Stomach (tissue), 9 donors: ENCODE measurements around the gene CYTIP. TPM values are rescaled to one million over a fixed set of nuclear protein-coding genes. Genes with fewer than 3 reads are reported as not detected.

Source experiments
- DNase-seq, 2 donors: peaks; one replicate each; pipeline versions ENCODE4 v3.0.0 to v3.0.0-alpha.2; 2013 to 2019
- H3K27ac ChIP-seq, 5 donors: fragments of 200-600 bp in 4 of 5; sonication (generic) in 4 of 5; one replicate each; pipeline ENCODE4 v1.5.1; 2013 to 2019; ENCODE audit warnings: mild to moderate bottlenecking in 1 of 5, moderate library complexity in 1 of 5
- H3K27me3 ChIP-seq, 3 donors: fragments of 200-600 bp; sonication (generic); one replicate each; pipeline ENCODE4 v1.5.1; 2017 to 2019; ENCODE audit warnings: mixed run types in 1 of 3
- H3K36me3 ChIP-seq, 4 donors: fragments of 200-600 bp; sonication (generic); 1 replicate in 3 of 4; 2 replicates in 1 of 4; pipeline ENCODE4 v1.5.1; 2016 to 2019
- H3K4me1 ChIP-seq, 4 donors: fragments of 200-600 bp; sonication (generic); one replicate each; pipeline ENCODE4 v1.5.1; 2016 to 2019
- H3K4me3 ChIP-seq, 4 donors: fragments of 200-600 bp; sonication (generic) in 3 of 4; one replicate each; pipeline ENCODE4 v1.5.1; 2016 to 2019; ENCODE audit warnings: mild to moderate bottlenecking in 1 of 4
- H3K9me3 ChIP-seq, 4 donors: fragments of 200-600 bp; sonication (generic); one replicate each; pipeline ENCODE4 v1.5.1; 2016 to 2019
- EP300 ChIP-seq: sonication (generic); formaldehyde crosslinking; IDR thresholded peaks from one replicate; pipeline ENCODE4 v1.6.1; 2017; ENCODE audit warnings: antibody characterized with exemption
- POLR2A ChIP-seq, 4 donors: fragments of 450-650 bp; IDR thresholded peaks; one replicate each; pipeline ENCODE4 v1.6.1; 2016; ENCODE audit warnings: antibody characterized with exemption in 4 of 4, control low read depth in 2 of 4, mild to moderate bottlenecking in 1 of 4, moderate library complexity in 1 of 4
- POLR2AphosphoS5 ChIP-seq, 3 donors: sonication (generic); formaldehyde crosslinking; IDR thresholded peaks; one replicate each; pipeline ENCODE4 v1.6.1; 2016; ENCODE audit warnings: antibody characterized with exemption in 3 of 3
- WGBS, 5 donors: extraction: QIAGEN DNeasy Blood & Tissue Kit in 3 of 5; methylation state at CpG; one replicate each; pipeline versions ENCODE4 v1.1.5 to v1.1.7; 2013 to 2018; 5-methylcytosine and 5-hydroxymethylcytosine counted together
- intact Hi-C: fragments of 100-400 bp; cut with DNase I; formaldehyde crosslinking; loops from one replicate; pipeline ENCODE4 v1.15.1; 2023; ENCODE audit warnings: low total_unique reads
- polyA plus RNA-seq, 3 donors: library from polyadenylated mRNA; stranded (reverse); fragments of 200-250 nt; gene quantifications; one replicate each; pipeline ENCODE4 v1.2.3, GENCODE V29; 2013
- total RNA-seq, 5 donors: library from RNA; depleted of rRNA; stranded (reverse); fragments of >200 nt; gene quantifications; one replicate each; pipeline versions ENCODE4 v1.1.0 to v1.2.3, GENCODE V29; 2014 to 2016
- TF ChIP-seq, protein P1 (sequence below), 7 experiments: fragments of 450-650 bp in 4 of 7; fragments of 200-600 bp in 3 of 7; sonication (generic) in 3 of 7; IDR thresholded peaks; one replicate each; pipeline ENCODE4 v1.5.1; 2016 to 2019; ENCODE audit warnings: antibody characterized with exemption in 7 of 7, control low read depth in 2 of 7, mild to moderate bottlenecking in 1 of 7
- donor health status: healthy with polysubstance abuse.
- donor health status: Bipolar disorder and iron deficiency.
- donor health status: healthy.

CYTIP gene
- total and polyA plus RNA-seq, 8 donors = 5.3 to 30.7 (median 17.4) TPM; not detected in 1

DNA sequence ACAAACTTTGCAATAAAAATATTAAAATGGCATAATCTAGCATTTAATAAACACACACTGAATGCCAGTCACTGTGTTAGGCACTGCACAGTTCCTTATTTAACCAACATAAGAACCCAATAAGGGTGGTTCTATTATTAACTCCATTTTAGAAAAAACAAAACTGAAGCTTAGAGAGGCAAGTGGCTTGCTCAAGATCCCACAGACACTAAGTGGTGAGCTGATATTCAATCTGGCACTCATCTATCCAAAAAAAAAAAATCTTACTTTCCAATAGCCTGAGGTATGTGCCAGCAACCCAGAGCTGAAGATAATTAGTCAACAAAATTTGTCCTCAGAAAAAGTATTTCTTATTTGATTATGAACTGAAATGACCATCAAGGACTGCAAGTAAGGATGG lies 799 bp downstream of the CYTIP start:
- peak overlapping the region in 4 of 5 donors; percentile 79 to 89 (median 80) for H3K27ac ChIP-seq
- H3K27me3 ChIP-seq = no peaks in the 10 kb centered on the region
- DNase-seq = no peak
- H3K9me3 ChIP-seq = no peaks in the 10 kb centered on the region
- TF ChIP-seq EP300 (no peak), POLR2A (IDR thresholded peaks at IDR 0.05) (no peak), POLR2AphosphoS5 (IDR thresholded peaks at IDR 0.05) (no peak)
- TF ChIP-seq, protein P1, sequence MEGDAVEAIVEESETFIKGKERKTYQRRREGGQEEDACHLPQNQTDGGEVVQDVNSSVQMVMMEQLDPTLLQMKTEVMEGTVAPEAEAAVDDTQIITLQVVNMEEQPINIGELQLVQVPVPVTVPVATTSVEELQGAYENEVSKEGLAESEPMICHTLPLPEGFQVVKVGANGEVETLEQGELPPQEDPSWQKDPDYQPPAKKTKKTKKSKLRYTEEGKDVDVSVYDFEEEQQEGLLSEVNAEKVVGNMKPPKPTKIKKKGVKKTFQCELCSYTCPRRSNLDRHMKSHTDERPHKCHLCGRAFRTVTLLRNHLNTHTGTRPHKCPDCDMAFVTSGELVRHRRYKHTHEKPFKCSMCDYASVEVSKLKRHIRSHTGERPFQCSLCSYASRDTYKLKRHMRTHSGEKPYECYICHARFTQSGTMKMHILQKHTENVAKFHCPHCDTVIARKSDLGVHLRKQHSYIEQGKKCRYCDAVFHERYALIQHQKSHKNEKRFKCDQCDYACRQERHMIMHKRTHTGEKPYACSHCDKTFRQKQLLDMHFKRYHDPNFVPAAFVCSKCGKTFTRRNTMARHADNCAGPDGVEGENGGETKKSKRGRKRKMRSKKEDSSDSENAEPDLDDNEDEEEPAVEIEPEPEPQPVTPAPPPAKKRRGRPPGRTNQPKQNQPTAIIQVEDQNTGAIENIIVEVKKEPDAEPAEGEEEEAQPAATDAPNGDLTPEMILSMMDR (IDR thresholded peaks at IDR 0.05) = no peak
- peak overlapping the region; percentile 36 to 50 (median 45) for H3K4me3 ChIP-seq
- H3K36me3 ChIP-seq = no peaks in the 10 kb centered on the region
- H3K4me1 ChIP-seq = peaks cover 4 to 53% (median 31%) of the 10 kb centered on the region in 4 donors
- intact Hi-C loops = no loop called here

DNA sequence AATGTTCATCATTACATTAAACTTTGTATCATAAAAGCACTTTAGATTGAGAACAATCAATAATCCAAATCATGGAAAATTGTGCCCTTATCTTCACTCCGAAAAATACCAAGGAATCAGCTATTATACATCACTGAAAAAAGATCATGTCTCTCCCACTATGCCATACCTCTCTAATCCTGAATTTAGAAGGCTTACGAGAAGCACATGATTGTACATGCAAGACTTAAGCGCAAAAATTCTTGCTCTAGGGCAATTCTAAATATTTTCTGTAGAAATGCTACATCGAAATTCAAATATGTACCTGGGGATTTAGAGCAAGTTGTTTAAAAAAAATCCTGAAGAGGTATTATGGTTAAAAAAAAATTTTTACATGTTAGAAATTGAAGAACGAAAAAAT lies 1.3 kb downstream of the CYTIP start:
- 26 to 48% (median 30%) methylated on average over 5 of the region's 5 CpGs for WGBS, 5 donors
- Histone ChIP-seq H3K27ac (peak overlapping the region in 4 of 5 donors; percentile 79 to 89 (median 80)), H3K4me1 (peaks cover 4 to 54% (median 28%) of the 10 kb centered on the region in 4 donors), H3K36me3 (no peaks in the 10 kb centered on the region), H3K27me3 (no peaks in the 10 kb centered on the region), H3K9me3 (no peaks in the 10 kb centered on the region), H3K4me3 (peak overlapping the region; percentile 36 to 50 (median 45))
- intact Hi-C loops = no loop called here
- TF ChIP-seq POLR2AphosphoS5 (IDR thresholded peaks at IDR 0.05) (no peak), EP300 (no peak), POLR2A (IDR thresholded peaks at IDR 0.05) (no peak)
- TF ChIP-seq, protein P1 (IDR thresholded peaks at IDR 0.05) = no peak
- DNase-seq = no peak

DNA sequence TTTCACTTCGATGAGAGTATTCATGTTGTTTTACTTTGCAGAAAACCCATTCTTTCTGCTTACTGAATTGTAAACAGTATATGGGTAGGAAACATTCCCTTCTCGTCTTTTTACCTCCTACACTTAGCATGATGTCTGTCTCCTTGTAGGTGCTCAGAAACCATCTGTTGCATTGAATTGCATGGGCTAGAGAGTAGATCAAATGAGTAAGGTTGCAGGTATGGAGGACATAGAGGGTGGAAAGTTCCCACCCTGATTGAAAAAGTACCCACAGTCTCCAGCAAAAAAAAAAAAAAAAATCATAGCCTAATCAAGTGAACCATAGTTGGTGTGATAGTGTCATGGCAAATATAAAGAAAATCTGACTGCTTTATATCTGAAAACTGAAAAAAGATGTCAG lies 1.7 kb downstream of the CYTIP start:
- no peak for DNase-seq
- Histone ChIP-seq H3K27me3 (no peaks in the 10 kb centered on the region), H3K4me3 (peak overlapping the region; percentile 36 to 50 (median 45)), H3K36me3 (no peaks in the 10 kb centered on the region), H3K27ac (peak overlapping the region in 4 of 5 donors; percentile 79 to 89 (median 80)), H3K9me3 (no peaks in the 10 kb centered on the region), H3K4me1 (peaks cover 4 to 52% (median 26%) of the 10 kb centered on the region in 4 donors)
- WGBS, 5 donors = 15 to 54% (median 20%) methylated on average over 2 of the region's 2 CpGs
- TF ChIP-seq POLR2AphosphoS5 (IDR thresholded peaks at IDR 0.05) (no peak), POLR2A (IDR thresholded peaks at IDR 0.05) (no peak), EP300 (no peak)
- TF ChIP-seq, protein P1 (IDR thresholded peaks at IDR 0.05) = no peak
- intact Hi-C loops = no loop called here

DNA sequence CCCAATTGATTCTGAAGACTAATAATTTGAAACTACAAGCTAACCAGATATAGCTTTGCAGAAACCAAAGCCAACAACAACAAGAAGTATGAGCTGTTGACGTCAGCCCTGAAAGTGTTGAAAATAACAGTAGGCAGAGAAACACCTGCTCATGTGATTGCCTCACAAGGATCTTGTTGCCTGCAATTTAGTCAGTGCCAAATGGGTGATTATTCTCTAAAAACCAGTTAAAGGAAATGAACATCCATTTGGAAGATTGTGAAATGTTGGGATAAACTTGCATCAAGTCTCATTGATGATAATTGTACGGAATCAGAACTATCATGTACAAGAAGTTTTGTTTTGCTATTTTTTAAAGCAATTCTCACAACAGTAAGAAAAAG lies 2.8 kb downstream of the CYTIP start:
- H3K27me3 ChIP-seq = no peaks in the 10 kb centered on the region
- intact Hi-C loops = no loop called here
- WGBS, 5 donors = 20 to 41% (median 30%) methylated on average over 2 of the region's 2 CpGs
- H3K9me3 ChIP-seq = no peaks in the 10 kb centered on the region
- H3K36me3 ChIP-seq = no peaks in the 10 kb centered on the region
- peak in 1 of 2 donors; percentile 69 for DNase-seq
- H3K4me3 ChIP-seq = peak overlapping the region; percentile 36 to 50 (median 45)
- TF ChIP-seq POLR2A (IDR thresholded peaks at IDR 0.05) (no peak), EP300 (no peak), POLR2AphosphoS5 (IDR thresholded peaks at IDR 0.05) (peak in 2 of 3 donors; percentile 61 to 70)
- TF ChIP-seq, protein P1 (IDR thresholded peaks at IDR 0.05) = no peak
- peak overlapping the region; percentile 72 to 89 (median 79) for H3K27ac ChIP-seq
- peaks cover 4 to 55% (median 26%) of the 10 kb centered on the region in 4 donors for H3K4me1 ChIP-seq
